Mesodermal cell (in vitro differentiated cells): Measurements from ENCODE around the gene LMTK3.

Source experiments
- H3K27ac ChIP-seq: 2 replicates; pipeline ENCODE4 v1.7.0; 2013; ENCODE audit warnings: mild to moderate bottlenecking, low read depth, low read length, moderate library complexity; ENCODE audit not compliant: severe bottlenecking
- H3K36me3 ChIP-seq: 2 replicates; pipeline ENCODE4 v1.7.1; 2013; ENCODE audit warnings: mild to moderate bottlenecking, low read length, moderate library complexity; ENCODE audit not compliant: control insufficient read depth, insufficient read depth
- H3K4me1 ChIP-seq: one replicate; pipeline ENCODE4 v1.7.1; 2013; ENCODE audit warnings: mild to moderate bottlenecking, low read length; ENCODE audit not compliant: insufficient read depth, control insufficient read depth, poor library complexity, severe bottlenecking
- H3K4me3 ChIP-seq: 2 replicates; pipeline ENCODE4 v1.7.0; 2013; ENCODE audit warnings: low read length, control low read depth, mild to moderate bottlenecking; ENCODE audit not compliant: insufficient read depth, poor library complexity, severe bottlenecking; ENCODE audit errors: extremely low read depth
- H3K9me3 ChIP-seq: 2 replicates; pipeline ENCODE4 v1.7.1; 2013; ENCODE audit warnings: mild to moderate bottlenecking, low read length, moderate library complexity; ENCODE audit not compliant: control insufficient read depth
- WGBS, 2 experiments: methylation state at CpG; one replicate each; pipeline ENCODE4 v1.1.5; 2013; ENCODE audit warnings: missing lambda C conversion rate in 2 of 2; ENCODE audit not compliant: insufficient coverage in 2 of 2; 5-methylcytosine and 5-hydroxymethylcytosine counted together

The LMTK3 gene

DNA sequence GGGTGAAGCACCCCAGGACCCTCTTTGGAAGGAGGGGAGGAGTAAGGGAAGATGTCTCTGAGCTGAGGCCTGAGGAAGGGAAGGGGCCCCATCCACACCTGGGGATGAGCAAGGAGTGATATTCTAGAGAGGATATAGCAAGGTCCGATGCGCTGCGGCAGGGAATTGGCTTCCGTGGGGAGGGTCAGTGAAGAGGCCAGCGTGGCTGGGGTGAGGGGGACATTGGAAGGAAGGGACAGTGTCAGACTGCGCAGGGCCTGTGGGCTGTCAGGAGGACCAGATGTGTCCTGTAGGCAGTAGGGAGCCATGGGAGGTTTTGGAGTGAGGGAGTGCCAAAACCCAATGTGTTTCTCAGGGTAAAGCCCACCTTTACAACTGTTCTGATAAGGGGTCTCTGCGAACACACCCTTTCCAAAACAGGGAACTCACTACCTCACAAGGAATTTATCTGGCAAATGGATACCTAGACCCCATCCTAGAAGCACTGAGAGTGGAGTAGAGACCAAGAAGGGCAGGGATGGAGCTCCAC is 3.7 kb downstream of the LMTK3 start:
- no peaks in the 10 kb centered on the region for H3K4me1 ChIP-seq
- 95 to 98% methylated on average over 5 to 6 of the region's 7 CpGs for WGBS, 2 experiments
- H3K27ac ChIP-seq = no peak overlapping the region
- no peaks in the 10 kb centered on the region for H3K9me3 ChIP-seq
- H3K4me3 ChIP-seq = no peak overlapping the region
- no peaks in the 10 kb centered on the region for H3K36me3 ChIP-seq

DNA sequence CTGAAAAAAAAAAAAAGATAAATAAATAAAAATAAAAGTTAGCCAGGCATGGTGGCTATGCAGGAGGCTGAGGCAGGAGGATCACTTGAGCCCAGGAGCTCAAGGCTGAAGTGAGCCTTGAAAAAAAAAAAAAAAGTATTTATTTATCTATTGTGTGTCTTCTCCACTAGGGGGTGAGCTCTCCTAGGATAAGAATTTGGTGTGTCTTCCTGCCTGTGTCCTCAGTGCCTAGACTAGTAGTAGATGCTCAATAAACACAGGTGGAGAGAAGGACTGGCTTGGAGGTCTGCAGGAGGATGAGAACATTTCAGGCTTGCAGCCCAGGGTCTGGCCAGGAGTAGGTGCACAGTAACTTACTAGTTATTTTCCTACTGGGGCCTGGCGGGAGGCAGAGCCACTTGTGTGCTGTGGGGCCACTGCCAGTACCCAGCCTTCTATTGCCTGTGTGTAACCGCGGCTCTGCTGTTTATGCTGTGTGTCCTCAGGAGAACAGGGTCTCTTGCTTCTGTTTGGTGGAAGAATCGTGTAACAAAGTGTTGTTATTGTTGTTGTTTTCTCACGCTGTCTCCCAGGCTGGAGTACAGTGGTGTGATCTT is 5.4 kb downstream of the LMTK3 start:
- H3K4me3 ChIP-seq = no peak overlapping the region
- 91 to 100% methylated on average over 4 to 5 of the region's 5 CpGs for WGBS, 2 experiments
- no peaks in the 10 kb centered on the region for H3K9me3 ChIP-seq
- H3K36me3 ChIP-seq = no peaks in the 10 kb centered on the region
- H3K27ac ChIP-seq = no peak overlapping the region
- no peaks in the 10 kb centered on the region for H3K4me1 ChIP-seq

DNA sequence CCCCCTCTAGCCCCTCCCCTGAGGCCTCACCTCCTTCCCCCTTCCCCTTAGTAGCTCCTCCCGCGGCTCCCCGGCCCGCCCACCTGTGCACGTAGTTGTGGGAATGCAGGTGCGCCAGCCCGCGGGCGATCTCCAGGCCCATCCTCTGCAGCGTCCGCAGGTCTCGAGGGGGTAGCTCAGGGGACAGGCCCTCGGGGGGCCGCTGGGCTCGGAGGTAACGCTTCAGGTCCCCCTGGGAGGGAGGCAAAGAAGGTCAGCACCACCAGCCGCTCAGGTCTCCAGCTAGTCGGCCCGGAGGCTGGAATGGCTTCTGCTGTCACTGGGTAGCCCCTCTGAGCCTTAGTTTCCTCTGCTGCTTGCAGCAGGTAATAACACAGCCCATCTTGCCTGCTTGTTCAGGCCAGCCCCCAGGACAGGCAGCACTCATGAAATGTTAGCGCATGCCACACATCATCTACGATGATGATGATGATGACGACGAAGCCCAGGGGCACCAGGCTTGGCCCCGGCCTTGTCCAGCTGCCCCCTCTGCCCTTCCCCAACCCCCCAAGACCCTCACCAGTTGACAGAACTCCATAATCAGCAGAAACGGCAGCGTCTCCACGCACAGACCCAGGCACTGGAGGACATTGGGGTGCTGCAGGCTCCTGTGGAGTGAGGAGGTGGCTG is 9.2 kb downstream of the LMTK3 start:
- Histone ChIP-seq H3K4me1 (no peaks in the 10 kb centered on the region), H3K4me3 (peak overlapping the region; percentile 16), H3K9me3 (no peaks in the 10 kb centered on the region), H3K27ac (no peak overlapping the region), H3K36me3 (no peaks in the 10 kb centered on the region)
- 27 to 29% methylated on average over 20 to 22 of the region's 27 CpGs for WGBS, 2 experiments

DNA sequence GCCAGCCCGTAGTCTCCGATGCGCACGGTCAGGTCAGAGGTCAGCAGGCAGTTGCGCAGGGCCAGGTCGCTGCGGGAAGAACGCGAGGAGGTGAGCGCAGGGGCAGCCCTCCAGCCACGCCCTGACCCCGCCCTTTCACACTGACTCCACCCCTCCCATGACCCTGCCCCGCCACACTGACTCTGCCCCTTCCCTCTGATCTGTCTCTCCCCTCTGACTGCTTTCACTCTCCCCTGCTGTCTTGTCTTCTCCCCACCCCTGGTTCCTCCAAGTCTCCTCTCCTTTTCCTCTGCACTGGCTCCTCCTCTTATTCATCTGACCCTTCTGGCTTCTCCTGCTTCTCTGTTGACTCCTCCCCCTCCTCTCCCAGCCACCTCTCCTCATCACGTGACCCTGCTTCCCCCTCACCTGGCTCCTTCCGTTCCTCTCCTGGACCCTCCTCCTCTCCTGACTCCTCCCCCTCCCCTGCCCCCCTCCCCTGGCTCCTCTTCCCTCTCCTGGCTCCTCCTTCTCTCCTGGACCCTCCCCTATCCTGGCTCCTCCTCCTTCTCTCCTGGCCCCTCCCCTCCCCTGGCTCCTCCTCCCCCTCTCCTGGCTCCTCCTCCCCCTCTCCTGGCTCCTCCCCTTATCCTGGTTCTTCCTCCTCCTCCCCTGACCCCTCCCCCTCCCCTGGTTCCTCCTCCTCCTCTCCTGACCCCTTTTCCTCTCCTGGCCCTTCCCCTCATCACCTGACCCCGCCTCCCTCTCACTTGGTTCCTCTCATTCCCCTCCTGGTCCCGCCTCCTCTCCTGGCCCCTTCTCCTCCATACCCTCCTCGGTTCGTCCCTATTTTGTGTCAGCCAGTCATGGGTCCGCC is 9.9 kb downstream of the LMTK3 start:
- 2 to 4% methylated on average over 15 to 19 of the region's 20 CpGs for WGBS, 2 experiments
- Histone ChIP-seq H3K4me3 (peak overlapping the region; percentile 25), H3K27ac (no peak overlapping the region), H3K4me1 (no peaks in the 10 kb centered on the region), H3K36me3 (no peaks in the 10 kb centered on the region), H3K9me3 (no peaks in the 10 kb centered on the region)

DNA sequence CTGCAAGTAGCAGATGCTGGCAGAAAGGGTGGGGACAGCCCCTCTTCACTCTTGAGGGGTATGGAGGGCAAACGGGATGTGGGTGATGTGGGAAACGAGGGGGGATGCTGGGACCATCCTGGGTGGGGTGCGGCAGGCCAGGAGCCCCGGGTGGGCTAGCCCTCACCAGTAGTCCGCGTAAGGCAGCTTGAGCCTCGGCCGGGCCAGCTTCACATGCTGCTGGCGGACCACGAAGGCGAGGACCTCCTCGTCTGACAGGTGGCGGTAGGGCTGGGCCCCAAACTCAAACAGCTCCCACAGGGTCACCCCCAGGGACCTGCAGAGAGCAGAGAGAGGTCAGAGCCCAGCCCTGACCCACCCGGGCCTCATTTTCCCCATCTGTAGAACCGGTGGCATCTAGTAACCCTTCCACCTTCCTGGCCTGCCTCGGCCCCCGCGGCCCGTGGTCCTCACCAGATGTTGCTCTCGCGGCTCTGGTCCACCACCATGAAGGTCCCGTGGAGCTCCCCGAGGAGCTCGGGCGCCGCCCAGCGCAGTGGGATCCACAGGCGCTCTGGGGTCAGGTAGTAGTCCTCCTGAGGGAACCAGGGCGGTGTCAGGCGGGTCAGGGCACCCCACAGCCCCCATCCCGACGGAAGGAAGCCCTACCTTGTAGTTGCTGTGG is 10.7 kb downstream of the LMTK3 start:
- Histone ChIP-seq H3K36me3 (no peaks in the 10 kb centered on the region), H3K9me3 (no peaks in the 10 kb centered on the region), H3K4me3 (peak overlapping the region; percentile 25), H3K27ac (no peak overlapping the region), H3K4me1 (no peaks in the 10 kb centered on the region)
- 56 to 66% methylated on average over 23 to 29 of the region's 32 CpGs for WGBS, 2 experiments

DNA sequence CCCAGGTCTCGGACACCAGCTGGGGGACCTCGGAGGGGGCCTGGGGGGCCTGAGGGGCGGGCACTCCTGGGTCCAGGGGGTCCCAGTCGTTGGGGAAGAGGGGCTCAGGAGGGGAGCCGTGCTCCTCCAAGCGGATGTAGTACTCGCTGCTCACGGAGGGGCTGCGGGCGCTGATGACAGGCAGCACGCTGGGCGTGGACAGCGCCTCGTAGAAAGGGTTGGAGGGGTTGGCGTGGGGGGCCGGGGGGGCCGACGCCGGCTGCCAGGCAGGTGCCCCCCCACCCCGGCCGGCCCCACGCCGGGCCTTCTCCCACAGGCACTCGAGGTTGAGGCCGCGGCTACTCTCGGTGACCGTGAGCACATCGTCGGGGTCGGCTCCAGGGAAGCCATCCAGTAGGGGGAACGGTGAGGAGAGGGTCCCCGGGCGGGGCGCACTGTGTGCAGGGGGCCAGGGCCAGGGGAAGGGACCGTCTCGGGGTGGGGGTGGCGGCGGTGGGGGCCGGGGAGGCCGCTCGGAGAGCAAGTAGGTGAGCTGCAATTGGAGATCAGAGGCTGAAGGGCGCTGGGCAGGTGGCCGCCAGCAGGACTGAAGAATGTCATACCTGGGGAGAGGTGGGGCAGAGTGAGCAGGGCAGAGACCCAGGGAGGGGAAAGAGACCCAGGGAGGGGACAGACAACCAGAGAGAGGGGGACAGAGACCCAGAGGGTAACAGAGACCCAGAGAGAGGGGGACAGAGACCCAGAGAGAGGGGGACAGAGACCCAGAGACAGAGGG is 12.1 kb downstream of the LMTK3 start:
- Histone ChIP-seq H3K36me3 (no peaks in the 10 kb centered on the region), H3K27ac (no peak overlapping the region), H3K4me3 (no peak overlapping the region), H3K4me1 (no peaks in the 10 kb centered on the region), H3K9me3 (no peaks in the 10 kb centered on the region)
- 93 to 94% methylated on average over 38 to 43 of the region's 44 CpGs for WGBS, 2 experiments

DNA sequence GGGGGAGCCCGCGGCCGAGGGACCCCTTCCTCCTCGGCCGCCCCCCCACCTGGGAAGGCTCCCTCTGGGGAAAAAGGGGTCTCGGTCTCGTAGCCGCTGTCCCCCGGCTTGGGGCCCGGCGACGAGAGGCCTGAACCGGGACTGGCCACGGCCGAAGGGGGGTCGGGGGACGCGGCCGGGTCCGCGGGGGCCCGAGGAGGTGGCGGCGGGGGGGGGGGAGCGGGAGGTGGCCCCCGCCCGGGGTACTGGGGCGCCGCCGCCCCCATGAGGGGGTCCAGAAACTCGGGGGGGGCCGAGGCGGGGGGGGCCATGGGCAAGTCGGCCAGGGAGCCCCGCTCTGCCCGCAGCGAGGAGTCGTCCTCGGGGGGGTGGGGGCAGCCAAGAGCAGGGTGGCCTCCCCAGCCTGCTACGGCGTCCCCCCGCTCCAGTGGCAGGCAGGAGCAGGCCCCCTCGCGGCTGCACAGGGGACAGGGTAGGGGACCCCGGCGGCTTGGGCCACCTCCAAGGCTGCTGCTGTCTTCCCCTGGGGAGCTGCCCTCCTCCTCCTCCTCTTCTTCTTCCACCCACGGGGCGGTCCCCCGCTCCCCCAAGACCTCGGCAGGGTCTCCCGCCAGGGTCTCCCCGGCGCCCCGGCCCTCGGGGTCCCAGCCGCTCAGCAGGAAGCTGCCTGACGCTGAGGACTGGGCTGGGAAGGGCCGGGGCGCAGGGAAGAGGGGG is 12.9 kb downstream of the LMTK3 start:
- H3K27ac ChIP-seq = no peak overlapping the region
- no peaks in the 10 kb centered on the region for H3K36me3 ChIP-seq
- no peaks in the 10 kb centered on the region for H3K4me1 ChIP-seq
- H3K4me3 ChIP-seq = no peak overlapping the region
- no peaks in the 10 kb centered on the region for H3K9me3 ChIP-seq
- WGBS, 2 experiments = 93 to 94% methylated on average over 23 to 27 of the region's 59 CpGs

DNA sequence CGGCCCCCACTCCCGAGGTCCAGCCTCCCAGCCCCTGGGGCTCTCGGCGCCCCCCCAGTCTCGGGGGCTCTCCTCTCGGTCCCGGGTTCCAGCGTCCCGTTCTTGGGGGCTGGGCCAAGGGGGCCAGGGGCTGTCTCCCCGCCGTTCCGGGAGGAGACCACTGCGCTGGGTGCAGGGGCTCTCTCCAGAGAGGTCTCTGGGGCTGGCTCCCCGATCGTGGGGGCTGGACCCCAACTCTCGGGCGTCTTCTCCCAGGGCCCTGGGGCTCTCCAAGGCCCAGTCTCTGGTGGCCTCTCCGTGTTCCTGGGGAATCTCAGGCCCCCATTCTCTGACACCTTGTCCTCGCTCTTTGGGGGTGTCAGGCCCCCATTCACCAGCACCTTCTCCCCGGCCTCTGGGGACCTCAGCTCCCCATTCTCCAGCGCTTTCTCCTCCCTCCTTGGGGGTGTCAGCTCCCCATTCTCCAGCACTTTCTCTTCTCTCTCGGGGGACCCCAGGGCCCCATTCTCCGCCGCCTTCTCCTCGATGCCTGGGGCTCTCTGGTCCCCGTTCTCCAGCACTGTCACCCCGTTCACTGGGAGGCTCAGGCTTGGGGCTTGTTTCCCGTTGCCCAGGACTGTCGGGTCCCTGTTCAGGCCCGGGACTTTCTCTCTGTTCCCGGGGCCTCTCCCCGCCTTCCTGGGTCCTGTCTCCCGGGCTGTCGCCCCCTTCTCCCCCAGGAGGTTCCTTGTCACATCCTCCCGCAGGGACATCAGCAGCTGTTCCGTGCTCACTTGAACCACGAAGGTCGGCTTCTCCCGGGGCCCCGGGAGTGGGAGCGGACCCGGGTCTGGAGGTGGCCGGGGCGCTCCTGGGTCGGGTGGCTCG is 13.7 kb downstream of the LMTK3 start:
- Histone ChIP-seq H3K4me3 (no peak overlapping the region), H3K9me3 (no peaks in the 10 kb centered on the region), H3K4me1 (no peaks in the 10 kb centered on the region), H3K36me3 (no peaks in the 10 kb centered on the region), H3K27ac (no peak overlapping the region)
- WGBS, 2 experiments = 95% methylated on average over 41 to 45 of the region's 46 CpGs
